Common myeloid progenitor, CD34-positive (primary cell): ENCODE measurements around the gene QPCTL.

Source experiments
- CTCF ChIA-PET: fragments of 350-600 bp; sonication (Branson Sonifier 250); formaldehyde crosslinking; loops from one replicate; lab custom pipeline; 2021; ENCODE audit warnings: antibody characterized with exemption; lab: Charles Lee
- POLR2A ChIA-PET: fragments of 350-600 bp; sonication (Branson Sonifier 250); formaldehyde crosslinking; loops from one replicate; lab custom pipeline; 2021; ENCODE audit warnings: antibody characterized with exemption; lab: Charles Lee
- DNase-seq, 3 donors: peaks; one replicate each; pipeline versions ENCODE4 v3.0.0 to v3.0.0-alpha.2; 2013
- H3K27ac ChIP-seq, 2 experiments: 1 replicate in 1 of 2; 2 replicates in 1 of 2; pipeline ENCODE4 v1.7.0; 2013; ENCODE audit warnings: inconsistent platforms in 2 of 2, low read length in 2 of 2, mild to moderate bottlenecking in 2 of 2, low read depth in 1 of 2, moderate library complexity in 1 of 2; ENCODE audit not compliant: severe bottlenecking in 2 of 2, insufficient read depth in 1 of 2, poor library complexity in 1 of 2
- H3K27me3 ChIP-seq, 5 experiments: replicated peaks in 2 of 5; 1 replicate in 3 of 5; 2 replicates in 2 of 5; pipeline versions ENCODE4 v1.6.1 to v1.7.0; 2013; ENCODE audit warnings: low read length in 4 of 5, mild to moderate bottlenecking in 2 of 5, moderate library complexity in 2 of 5, inconsistent platforms in 1 of 5; ENCODE audit not compliant: insufficient read depth in 5 of 5, control insufficient read depth in 4 of 5
- H3K36me3 ChIP-seq, 4 experiments: 1 replicate in 2 of 4; 2 replicates in 2 of 4; pipeline versions ENCODE4 v1.6.1 to v1.7.0; 2013; ENCODE audit warnings: low read length in 3 of 4, control low read depth in 1 of 4, mild to moderate bottlenecking in 1 of 4; ENCODE audit not compliant: control insufficient read depth in 4 of 4, insufficient read depth in 4 of 4
- H3K4me1 ChIP-seq, 4 experiments: 1 replicate in 3 of 4; 2 replicates in 1 of 4; pipeline versions ENCODE4 v1.6.1 to v1.7.1; 2013; ENCODE audit warnings: low read length in 3 of 4, mild to moderate bottlenecking in 3 of 4, control low read depth in 1 of 4, inconsistent platforms in 1 of 4, moderate library complexity in 1 of 4; ENCODE audit not compliant: control insufficient read depth in 4 of 4, insufficient read depth in 4 of 4; ENCODE audit errors: control extremely low read depth in 1 of 4
- H3K4me3 ChIP-seq, 7 experiments: 1 replicate in 4 of 7; 2 replicates in 3 of 7; pipeline versions ENCODE4 v1.5.1 to v1.7.0; 2013; ENCODE audit warnings: mild to moderate bottlenecking in 7 of 7, low read length in 6 of 7, moderate library complexity in 6 of 7, inconsistent platforms in 2 of 7, low read depth in 2 of 7, control low read depth in 1 of 7; ENCODE audit not compliant: insufficient read depth in 4 of 7, control insufficient read depth in 1 of 7; ENCODE audit errors: extremely low read depth in 1 of 7
- H3K9me3 ChIP-seq, 5 experiments: 1 replicate in 4 of 5; 2 replicates in 1 of 5; pipeline versions ENCODE4 v1.6.1 to v1.7.1; 2013; ENCODE audit warnings: low read length in 4 of 5, mild to moderate bottlenecking in 2 of 5, inconsistent platforms in 1 of 5, low read depth in 1 of 5, moderate library complexity in 1 of 5; ENCODE audit not compliant: control insufficient read depth in 4 of 5, insufficient read depth in 2 of 5; ENCODE audit errors: control extremely low read depth in 1 of 5
- WGBS: methylation state at CpG from one replicate; pipeline ENCODE4 v1.1.5; 2013; ENCODE audit not compliant: insufficient coverage; 5-methylcytosine and 5-hydroxymethylcytosine counted together

Gene QPCTL

GRCh38 chr19:45646345-45646698 is 46.1 kb upstream of the QPCTL start:
- H3K4me1 ChIP-seq, result peaks cover 4 to 33% (median 30%) of the 10 kb centered on the region in 4 experiments
- CTCF ChIA-PET, result interaction anchor here (0.7 to 1.7 kb wide), 5 partner anchors 10 to 161 kb away, joined by 3 to 5 read pairs (median 3); partner anchors contain the start of gene QPCTL
- no peak for DNase-seq
- WGBS, result 13% methylated on average over 5 of the region's 9 CpGs
- peaks cover 0 to 24% (median 10%) of the 10 kb centered on the region in 5 experiments for H3K27me3 ChIP-seq
- no peaks in the 10 kb centered on the region for H3K36me3 ChIP-seq
- H3K4me3 ChIP-seq, result peak overlapping the region in 5 of 7 experiments; percentile 1 to 79 (median 61)
- H3K9me3 ChIP-seq, result no peaks in the 10 kb centered on the region
- no peak overlapping the region for H3K27ac ChIP-seq
- POLR2A ChIA-PET, result interaction anchor here (0.7 kb wide), 1 partner anchor 15 kb away, joined by 3 read pairs; no protein-coding TSS in a partner anchor

GRCh38 chr19:45650722-45651121 is 41.7 kb upstream of the QPCTL start:
- Histone ChIP-seq H3K4me1 (peaks cover 4 to 8% (median 7%) of the 10 kb centered on the region in 4 experiments), H3K36me3 (no peaks in the 10 kb centered on the region), H3K9me3 (no peaks in the 10 kb centered on the region), H3K4me3 (no peak overlapping the region), H3K27ac (no peak overlapping the region), H3K27me3 (peaks cover 0 to 2% (median 0%) of the 10 kb centered on the region in 5 experiments)
- DNase-seq, result peak in 1 of 3 donors; percentile 48
- ChIA-PET POLR2A (no interaction called here), CTCF (interaction anchor here (1.0 to 1.6 kb wide), 2 partner anchors 9 to 30 kb away, joined by 3 to 4 read pairs; no protein-coding TSS in a partner anchor)
- WGBS, result 11% methylated on average over 3 of the region's 3 CpGs

- Histone ChIP-seq H3K4me3 (no peak overlapping the region), H3K27ac (no peak overlapping the region), H3K4me1 (no peaks in the 10 kb centered on the region), H3K9me3 (no peaks in the 10 kb centered on the region), H3K27me3 (no peaks in the 10 kb centered on the region), H3K36me3 (no peaks in the 10 kb centered on the region)
- CTCF ChIA-PET, result interaction anchor here (1.4 kb wide), 1 partner anchor 13 kb away, joined by 3 read pairs; no protein-coding TSS in a partner anchor
- POLR2A ChIA-PET, result no interaction called here
- 86% methylated on average over 5 of the region's 5 CpGs for WGBS
- no peak for DNase-seq
Observed at GRCh38 chr19:45653634-45654033, 38.8 kb upstream of the QPCTL start.

- DNase-seq, result no peak
- H3K36me3 ChIP-seq, result no peaks in the 10 kb centered on the region
- POLR2A ChIA-PET, result no interaction called here
- CTCF ChIA-PET, result interaction anchor here (1.9 kb wide), 1 partner anchor 9 kb away, joined by 5 read pairs; no protein-coding TSS in a partner anchor
- no peaks in the 10 kb centered on the region for H3K4me1 ChIP-seq
- H3K9me3 ChIP-seq, result no peaks in the 10 kb centered on the region
- no peaks in the 10 kb centered on the region for H3K27me3 ChIP-seq
- no peak overlapping the region for H3K4me3 ChIP-seq
- no peak overlapping the region for H3K27ac ChIP-seq
- WGBS, result 86% methylated on average over 3 of the region's 3 CpGs
Observed at GRCh38 chr19:45655073-45655472, 37.4 kb upstream of the QPCTL start.

GRCh38 chr19:45657520-45658167 is 34.8 kb upstream of the QPCTL start:
- WGBS, result 77% methylated on average over 12 of the region's 14 CpGs
- H3K9me3 ChIP-seq, result no peaks in the 10 kb centered on the region
- peaks cover 0 to 4% (median 2%) of the 10 kb centered on the region in 5 experiments for H3K27me3 ChIP-seq
- POLR2A ChIA-PET, result interaction anchor here (0.6 kb wide), 1 partner anchor 382 kb away, joined by 4 read pairs; no protein-coding TSS in a partner anchor
- DNase-seq, result no peak
- H3K36me3 ChIP-seq, result no peaks in the 10 kb centered on the region
- H3K4me3 ChIP-seq, result no peak overlapping the region
- no peaks in the 10 kb centered on the region for H3K4me1 ChIP-seq
- CTCF ChIA-PET, result interaction anchor here (1.0 kb wide), 1 partner anchor 15 kb away, joined by 3 read pairs; no protein-coding TSS in a partner anchor
- H3K27ac ChIP-seq, result no peak overlapping the region

- WGBS, result 89% methylated on average over 5 of the region's 6 CpGs
- no peak overlapping the region for H3K27ac ChIP-seq
- ChIA-PET CTCF (no interaction called here), POLR2A (no interaction called here)
- H3K27me3 ChIP-seq, result peaks cover 0 to 4% (median 2%) of the 10 kb centered on the region in 5 experiments
- peaks cover 0 to 6% (median 0%) of the 10 kb centered on the region in 4 experiments for H3K4me1 ChIP-seq
- H3K9me3 ChIP-seq, result no peaks in the 10 kb centered on the region
- H3K4me3 ChIP-seq, result no peak overlapping the region
- no peaks in the 10 kb centered on the region for H3K36me3 ChIP-seq
- DNase-seq, result no peak
Observed at GRCh38 chr19:45659096-45659729, 33.3 kb upstream of the QPCTL start.
